Germinal center (tissue), 1 donor: ENCODE data around the gene CDKL1.

Experiments
- DNase-seq: peaks from one replicate; pipeline ENCODE4 v3.0.0; 2012; ENCODE audit warnings: mixed read lengths, low spot score

Gene CDKL1

GRCh38 chr14:50396631-50397389, at the start of gene CDKL1:
Gene CDKL1, minus strand, starts transcription at chr14:50396881. Its CDS starts 1,013 bp downstream, at chr14:50395868.
- DNase-seq: peak; percentile 45

- no peak for DNase-seq
These were observed 37.8 kb upstream of the CDKL1 start for GRCh38 chr14:50434528-50434927.

- DNase-seq: no peak
These were observed 35.5 kb upstream of the CDKL1 start for GRCh38 chr14:50432131-50432530.

- DNase-seq: no peak
These were observed 29.1 kb upstream of the CDKL1 start for GRCh38 chr14:50425816-50426215.

- no peak for DNase-seq
These were observed 28.4 kb upstream of the CDKL1 start for GRCh38 chr14:50425105-50425504.

GRCh38 chr14:50423529-50423928, 26.8 kb upstream of the CDKL1 start:
- DNase-seq: no peak

- no peak for DNase-seq
These were observed 24.8 kb upstream of the CDKL1 start for GRCh38 chr14:50421499-50421898.

- no peak for DNase-seq
These were observed 21.2 kb upstream of the CDKL1 start for GRCh38 chr14:50417853-50418252.

GRCh38 chr14:50410921-50411320, 14.2 kb upstream of the CDKL1 start:
- DNase-seq: no peak

GRCh38 chr14:50410071-50410470, 13.4 kb upstream of the CDKL1 start:
- no peak for DNase-seq

- DNase-seq: no peak
These were observed 10.6 kb upstream of the CDKL1 start for GRCh38 chr14:50407111-50407812.

- no peak for DNase-seq
These were observed 6.7 kb upstream of the CDKL1 start for GRCh38 chr14:50403419-50403818.

- no peak for DNase-seq
These were observed 6.3 kb upstream of the CDKL1 start for GRCh38 chr14:50402965-50403364.

GRCh38 chr14:50400461-50400860, 3.8 kb upstream of the CDKL1 start:
- DNase-seq: no peak

- DNase-seq: no peak
These were observed 2.8 kb upstream of the CDKL1 start for GRCh38 chr14:50399251-50400032.

- no peak for DNase-seq
These were observed 1.5 kb upstream of the CDKL1 start for GRCh38 chr14:50398189-50398580.

GRCh38 chr14:50397390-50398188, 908 bp upstream of the CDKL1 start:
- DNase-seq: no peak

GRCh38 chr14:50395448-50395847, 1.2 kb downstream of the CDKL1 start:
- DNase-seq: no peak

GRCh38 chr14:50394713-50395112, 2.0 kb downstream of the CDKL1 start:
- no peak for DNase-seq

GRCh38 chr14:50389668-50390441, 6.8 kb downstream of the CDKL1 start:
- no peak for DNase-seq

- DNase-seq: no peak
These were observed 8.3 kb downstream of the CDKL1 start for GRCh38 chr14:50388256-50388931.
